HepG2 (cell line): Measurements from ENCODE around the gene ITGB3. TPM values are rescaled to one million over a fixed set of nuclear protein-coding genes. Genes with fewer than 3 reads are reported as not detected.

Experiments used
- ATAC-seq: fragments of 200-7000 bp; cut with Tn5 transposase; 3 replicates; pipeline ENCODE4 v1.9.1; 2020; ENCODE audit warnings: mild to moderate bottlenecking, moderate library complexity
- BruUV-seq: library from RNA; stranded (reverse); fragments of 400-500 nt; replicated peaks from 2 replicates; lab custom pipeline; 2021; lab: Mats Ljungman, UMichigan
- CTCF ChIA-PET: fragments of 300-600 bp; formaldehyde crosslinking; extraction: SDS; loops from one replicate; lab custom pipeline; 2021; ENCODE audit warnings: low total read pairs, inconsistent platforms, low intra/inter-chr PET ratio; lab: Yijun Ruan, JAX
- POLR2A ChIA-PET: fragments of 350-600 bp; sonication (Branson Sonifier 250); formaldehyde crosslinking; loops from one replicate; lab custom pipeline; 2020; ENCODE audit warnings: antibody characterized with exemption, inconsistent platforms; lab: Yijun Ruan, JAX
- DNase-seq: peaks from one replicate; pipeline ENCODE4 v3.0.0-alpha.2; 2015; ENCODE audit warnings: low spot score
- FAIRE-seq: peaks from 3 replicates; lab custom pipeline; 2011; peaks lifted over from hg19 to GRCh38; lab: Jason Lieb, UNC
- H2AFZ ChIP-seq: one replicate; pipeline ENCODE4 v1.6.1; 2011; ENCODE audit warnings: low read length, inconsistent platforms
- H3K27ac ChIP-seq: fragments of 300-600 bp; 3 replicates; pipeline ENCODE4 v1.8.0; 2011; ENCODE audit warnings: mixed run types, mild to moderate bottlenecking, mixed read lengths, low read length, inconsistent platforms; ENCODE audit not compliant: insufficient read depth; ENCODE audit errors: extremely low read length
- H3K27me3 ChIP-seq, 2 experiments: fragments of 200-600 bp in 1 of 2; 2 replicates in 1 of 2; 3 replicates in 1 of 2; pipeline versions ENCODE4 v1.6.0 to v1.8.0; 2011; ENCODE audit warnings: low read length in 2 of 2, mild to moderate bottlenecking in 2 of 2, moderate library complexity in 2 of 2, inconsistent platforms in 1 of 2; ENCODE audit not compliant: insufficient read depth in 2 of 2, control insufficient read depth in 1 of 2
- H3K36me3 ChIP-seq, 2 experiments: fragments of 200-600 bp in 1 of 2; replicated peaks in 1 of 2; 2 replicates in 1 of 2; 3 replicates in 1 of 2; pipeline versions ENCODE4 v1.5.1 to v1.8.0; 2011; ENCODE audit warnings: low read length in 2 of 2, inconsistent platforms in 1 of 2; ENCODE audit not compliant: insufficient read depth in 2 of 2, control insufficient read depth in 1 of 2
- H3K4me1 ChIP-seq: 2 replicates; pipeline ENCODE4 v1.5.1; 2012; ENCODE audit warnings: low read length, inconsistent platforms; ENCODE audit not compliant: insufficient read depth
- H3K4me2 ChIP-seq: 2 replicates; pipeline ENCODE4 v1.6.0; 2011; ENCODE audit warnings: low read depth, low read length, inconsistent platforms
- H3K4me3 ChIP-seq, 3 experiments: fragments of 200-600 bp in 1 of 3; sonication (generic), shearing (Covaris generic) in 1 of 3; replicated peaks in 1 of 3; 2 replicates each; pipeline ENCODE4 v1.5.1; 2011 to 2016; ENCODE audit warnings: low read length in 3 of 3, inconsistent platforms in 2 of 3, low read depth in 2 of 3, mild to moderate bottlenecking in 2 of 3, control low read depth in 1 of 3, mixed read lengths in 1 of 3; ENCODE audit not compliant: insufficient read depth in 1 of 3
- H3K79me2 ChIP-seq: one replicate; pipeline ENCODE4 v1.6.1; 2011; ENCODE audit warnings: low read length, inconsistent platforms; ENCODE audit not compliant: insufficient read depth
- H3K9ac ChIP-seq: 2 replicates; pipeline ENCODE4 v1.6.0; 2011; ENCODE audit warnings: mild to moderate bottlenecking, low read depth, low read length, inconsistent platforms; ENCODE audit not compliant: insufficient read depth
- H3K9me3 ChIP-seq: 2 replicates; pipeline ENCODE4 v1.5.1; 2012; ENCODE audit warnings: mild to moderate bottlenecking, low read length
- H4K20me1 ChIP-seq: 2 replicates; pipeline ENCODE4 v1.6.0; 2011; ENCODE audit warnings: inconsistent platforms, mild to moderate bottlenecking, low read length, moderate library complexity; ENCODE audit not compliant: insufficient read depth
- CAMTA2 ChIP-seq: sonication (generic); formaldehyde crosslinking; IDR thresholded peaks from 2 replicates; pipeline ENCODE4 v1.4.0; 2020; ENCODE audit warnings: mild to moderate bottlenecking, missing genetic modification reagents, borderline replicate concordance
- CEBPB ChIP-seq: IDR thresholded peaks from 2 replicates; pipeline ENCODE4 v1.6.1; 2011; ENCODE audit warnings: low read depth, low read length, improper control_type of control experiment, borderline replicate concordance
- HOXA5 ChIP-seq: sonication (generic); formaldehyde crosslinking; IDR thresholded peaks from 2 replicates; pipeline ENCODE4 v1.4.0; 2020; ENCODE audit warnings: missing genetic modification reagents
- JDP2 ChIP-seq: sonication (generic); formaldehyde crosslinking; IDR thresholded peaks from 2 replicates; pipeline ENCODE4 v1.8.1; 2022; ENCODE audit warnings: missing genetic modification reagents, borderline replicate concordance
- RBFOX2 ChIP-seq: fragments of 200-400 bp; formaldehyde crosslinking; IDR thresholded peaks from 2 replicates; pipeline ENCODE4 v1.6.1; 2017; ENCODE audit warnings: low read depth, mild to moderate bottlenecking, low read length
- RNF2 ChIP-seq: fragments of 450-650 bp; conservative IDR thresholded peaks from 2 replicates; pipeline ENCODE4 v1.6.1; 2016; ENCODE audit warnings: low read depth
- SIN3A ChIP-seq: IDR thresholded peaks from 2 replicates; pipeline ENCODE4 v1.6.1; 2011; ENCODE audit warnings: low read depth, mild to moderate bottlenecking, control low read depth, low read length, borderline replicate concordance
- ZNF746 ChIP-seq: sonication (generic); formaldehyde crosslinking; IDR thresholded peaks from 2 replicates; pipeline ENCODE4 v1.8.0; 2022; ENCODE audit warnings: mild to moderate bottlenecking, missing genetic modification reagents
- WGBS: methylation state at CpG from one replicate; pipeline ENCODE4 v1.1.6; 2017; ENCODE audit warnings: low lambda C conversion rate; 5-methylcytosine and 5-hydroxymethylcytosine counted together
- in situ Hi-C: cut with HindIII; loops from 2 replicates; pipeline ENCODE4 v1.10.0; 2017; ENCODE audit warnings: low pct_unique_long_range_greater_than_20kb; ENCODE audit not compliant: extremely low pct_ligation_motif_present
- intact Hi-C: fragments of 100-400 bp; cut with micrococcal nuclease; formaldehyde crosslinking; loops from one replicate; pipeline ENCODE4 v1.10.0; 2022; ENCODE audit not compliant: unreplicated experiment
- polyA plus RNA-seq, 8 experiments: library from polyadenylated mRNA; depleted of rRNA in 3 of 8; stranded (reverse) in 7 of 8; unstranded in 1 of 8; fragments of >200 nt; fragmentation: Illumina TruSeq in 4 of 8; extraction: Trizol in 4 of 8; gene quantifications; 2 replicates each; pipeline versions ENCODE4 v1.2.1 to v1.2.3, GENCODE V29; 2011 to 2016; ENCODE audit warnings: low read depth in 4 of 8, missing spikeins in 1 of 8, mixed read lengths in 1 of 8; ENCODE audit not compliant: insufficient read depth in 1 of 8
- total RNA-seq, 5 experiments: library from RNA; depleted of rRNA; stranded (reverse); fragments of >200 nt; fragmentation: Illumina TruSeq; extraction: Trizol; gene quantifications; 2 replicates each; pipeline ENCODE4 v1.2.3, GENCODE V29; 2016; ENCODE audit warnings: low read depth in 1 of 5
- TF ChIP-seq, protein P1 (sequence below): sonication (generic); formaldehyde crosslinking; IDR thresholded peaks from 2 replicates; pipeline ENCODE4 v1.9.0; 2021; ENCODE audit warnings: missing genetic modification reagents, mild to moderate bottlenecking, borderline replicate concordance
- TF ChIP-seq, protein P2 (sequence below): sonication (generic); formaldehyde crosslinking; IDR thresholded peaks from 2 replicates; pipeline ENCODE4 v1.8.1; 2023; ENCODE audit warnings: missing genetic modification reagents, inconsistent platforms, borderline replicate concordance
- TF ChIP-seq, protein P3 (sequence below), 2 experiments: sonication (generic) in 1 of 2; formaldehyde crosslinking in 1 of 2; IDR thresholded peaks; 2 replicates each; pipeline versions ENCODE4 v1.4.0 to v1.6.1; 2016 to 2020; ENCODE audit warnings: borderline replicate concordance in 1 of 2, low read depth in 1 of 2, mild to moderate bottlenecking in 1 of 2, missing genetic modification reagents in 1 of 2
- TF ChIP-seq, protein P4 (sequence below): sonication (generic); formaldehyde crosslinking; IDR thresholded peaks from 2 replicates; pipeline ENCODE4 v1.5.0; 2020; ENCODE audit warnings: mild to moderate bottlenecking, missing genetic modification reagents

Gene ITGB3
- total and polyA plus RNA-seq, 2 of the 13 experiments (the other 11 are each of a cell fraction or from before 2014, with no cell fraction given), result 0.09 to 0.31 TPM

DNA sequence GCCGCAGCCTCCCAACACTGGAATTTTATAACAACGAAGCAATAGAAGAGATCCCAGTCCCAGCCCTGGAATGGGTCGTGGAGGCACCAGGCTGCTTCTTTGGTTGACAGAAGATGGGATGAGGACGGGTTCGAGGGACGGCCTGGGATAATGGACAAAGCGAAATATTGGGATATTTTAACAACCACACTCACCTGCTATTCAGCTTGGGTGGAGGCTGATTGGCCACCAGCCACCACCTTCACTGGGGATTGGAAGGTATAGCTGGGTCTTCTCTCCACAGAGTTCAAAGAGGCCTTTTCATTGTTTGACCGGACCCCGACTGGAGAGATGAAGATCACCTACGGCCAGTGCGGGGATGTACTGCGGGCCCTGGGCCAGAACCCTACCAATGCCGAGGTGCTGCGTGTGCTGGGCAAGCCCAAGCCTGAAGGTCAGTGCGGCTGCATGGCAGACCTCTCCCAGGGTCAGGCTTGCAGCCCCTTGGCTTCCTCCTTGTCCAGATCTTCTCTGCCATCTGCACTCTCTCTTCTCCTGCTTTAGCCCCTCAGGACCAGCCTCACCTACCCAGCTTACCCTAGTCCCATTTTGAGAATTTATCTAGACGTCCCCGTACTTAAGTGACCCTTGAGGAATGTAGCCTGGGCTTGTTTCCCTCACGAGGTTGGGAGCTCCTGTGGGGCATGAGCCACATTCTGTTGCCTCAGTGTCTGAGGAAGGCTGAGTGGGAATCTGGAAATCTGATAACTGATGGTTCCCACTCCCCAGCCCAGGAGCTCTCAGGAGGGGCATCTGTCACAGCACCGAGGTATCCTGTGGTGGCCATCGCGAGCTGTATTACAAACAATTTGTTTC is 33.8 kb upstream of the ITGB3 start:
- no peaks in the 10 kb centered on the region for H3K79me2 ChIP-seq
- 56% methylated on average over 20 of the region's 21 CpGs for WGBS
- ATAC-seq (no peak), DNase-seq (no peak), FAIRE-seq (no peak)
- no peaks in the 10 kb centered on the region for H3K36me3 ChIP-seq
- peaks cover 7 to 32% of the 10 kb centered on the region in 2 experiments; a peak in 3 of 5 replicates for H3K27me3 ChIP-seq
- no peak overlapping the region for H3K9ac ChIP-seq
- CTCF ChIA-PET, result no interaction called here
- H3K4me2 ChIP-seq, result no peak overlapping the region
- intact Hi-C loops (loop anchor here (10.0 kb wide), 1 partner anchor 395 kb away; no protein-coding TSS in a partner anchor), in situ Hi-C loops (no loop called here)
- H2AFZ ChIP-seq, result no peak overlapping the region
- no peak overlapping the region for H3K4me3 ChIP-seq
- H3K27ac ChIP-seq, result no peak overlapping the region
- peaks cover 9% of the 10 kb centered on the region; the same call in 1 of the 2 replicates for H3K9me3 ChIP-seq
- peaks cover 12% of the 10 kb centered on the region for H3K4me1 ChIP-seq
- BruUV-seq, result no TSS peak
- POLR2A ChIA-PET, result interaction anchor here (1.5 kb wide), 1 partner anchor 19 kb away, joined by 4 read pairs; no protein-coding TSS in a partner anchor
- H4K20me1 ChIP-seq, result no peaks in the 10 kb centered on the region
- TF ChIP-seq JDP2 (CRISPR knock-in tag) (no peak), CAMTA2 (CRISPR knock-in tag) (no peak), CEBPB (no peak), SIN3A (no peak), ZNF746 (CRISPR knock-in tag) (no peak), HOXA5 (CRISPR knock-in tag) (no peak), RBFOX2 (no peak), RNF2 (no peak)
- TF ChIP-seq, protein P1, sequence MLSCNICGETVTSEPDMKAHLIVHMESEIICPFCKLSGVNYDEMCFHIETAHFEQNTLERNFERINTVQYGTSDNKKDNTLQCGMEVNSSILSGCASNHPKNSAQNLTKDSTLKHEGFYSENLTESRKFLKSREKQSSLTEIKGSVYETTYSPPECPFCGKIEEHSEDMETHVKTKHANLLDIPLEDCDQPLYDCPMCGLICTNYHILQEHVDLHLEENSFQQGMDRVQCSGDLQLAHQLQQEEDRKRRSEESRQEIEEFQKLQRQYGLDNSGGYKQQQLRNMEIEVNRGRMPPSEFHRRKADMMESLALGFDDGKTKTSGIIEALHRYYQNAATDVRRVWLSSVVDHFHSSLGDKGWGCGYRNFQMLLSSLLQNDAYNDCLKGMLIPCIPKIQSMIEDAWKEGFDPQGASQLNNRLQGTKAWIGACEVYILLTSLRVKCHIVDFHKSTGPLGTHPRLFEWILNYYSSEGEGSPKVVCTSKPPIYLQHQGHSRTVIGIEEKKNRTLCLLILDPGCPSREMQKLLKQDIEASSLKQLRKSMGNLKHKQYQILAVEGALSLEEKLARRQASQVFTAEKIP (CRISPR knock-in tag), result no peak
- TF ChIP-seq, protein P2, sequence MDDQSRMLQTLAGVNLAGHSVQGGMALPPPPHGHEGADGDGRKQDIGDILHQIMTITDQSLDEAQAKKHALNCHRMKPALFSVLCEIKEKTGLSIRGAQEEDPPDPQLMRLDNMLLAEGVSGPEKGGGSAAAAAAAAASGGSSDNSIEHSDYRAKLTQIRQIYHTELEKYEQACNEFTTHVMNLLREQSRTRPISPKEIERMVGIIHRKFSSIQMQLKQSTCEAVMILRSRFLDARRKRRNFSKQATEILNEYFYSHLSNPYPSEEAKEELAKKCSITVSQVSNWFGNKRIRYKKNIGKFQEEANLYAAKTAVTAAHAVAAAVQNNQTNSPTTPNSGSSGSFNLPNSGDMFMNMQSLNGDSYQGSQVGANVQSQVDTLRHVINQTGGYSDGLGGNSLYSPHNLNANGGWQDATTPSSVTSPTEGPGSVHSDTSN, result no peak
- TF ChIP-seq, protein P3, sequence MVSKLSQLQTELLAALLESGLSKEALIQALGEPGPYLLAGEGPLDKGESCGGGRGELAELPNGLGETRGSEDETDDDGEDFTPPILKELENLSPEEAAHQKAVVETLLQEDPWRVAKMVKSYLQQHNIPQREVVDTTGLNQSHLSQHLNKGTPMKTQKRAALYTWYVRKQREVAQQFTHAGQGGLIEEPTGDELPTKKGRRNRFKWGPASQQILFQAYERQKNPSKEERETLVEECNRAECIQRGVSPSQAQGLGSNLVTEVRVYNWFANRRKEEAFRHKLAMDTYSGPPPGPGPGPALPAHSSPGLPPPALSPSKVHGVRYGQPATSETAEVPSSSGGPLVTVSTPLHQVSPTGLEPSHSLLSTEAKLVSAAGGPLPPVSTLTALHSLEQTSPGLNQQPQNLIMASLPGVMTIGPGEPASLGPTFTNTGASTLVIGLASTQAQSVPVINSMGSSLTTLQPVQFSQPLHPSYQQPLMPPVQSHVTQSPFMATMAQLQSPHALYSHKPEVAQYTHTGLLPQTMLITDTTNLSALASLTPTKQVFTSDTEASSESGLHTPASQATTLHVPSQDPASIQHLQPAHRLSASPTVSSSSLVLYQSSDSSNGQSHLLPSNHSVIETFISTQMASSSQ (IDR thresholded peaks at IDR 0.05; ENCODE audit: low read depth), result no peak
- TF ChIP-seq, protein P3 (CRISPR knock-in tag; IDR thresholded peaks at IDR 0.05; ENCODE audit: borderline replicate concordance), result no peak
- TF ChIP-seq, protein P4, sequence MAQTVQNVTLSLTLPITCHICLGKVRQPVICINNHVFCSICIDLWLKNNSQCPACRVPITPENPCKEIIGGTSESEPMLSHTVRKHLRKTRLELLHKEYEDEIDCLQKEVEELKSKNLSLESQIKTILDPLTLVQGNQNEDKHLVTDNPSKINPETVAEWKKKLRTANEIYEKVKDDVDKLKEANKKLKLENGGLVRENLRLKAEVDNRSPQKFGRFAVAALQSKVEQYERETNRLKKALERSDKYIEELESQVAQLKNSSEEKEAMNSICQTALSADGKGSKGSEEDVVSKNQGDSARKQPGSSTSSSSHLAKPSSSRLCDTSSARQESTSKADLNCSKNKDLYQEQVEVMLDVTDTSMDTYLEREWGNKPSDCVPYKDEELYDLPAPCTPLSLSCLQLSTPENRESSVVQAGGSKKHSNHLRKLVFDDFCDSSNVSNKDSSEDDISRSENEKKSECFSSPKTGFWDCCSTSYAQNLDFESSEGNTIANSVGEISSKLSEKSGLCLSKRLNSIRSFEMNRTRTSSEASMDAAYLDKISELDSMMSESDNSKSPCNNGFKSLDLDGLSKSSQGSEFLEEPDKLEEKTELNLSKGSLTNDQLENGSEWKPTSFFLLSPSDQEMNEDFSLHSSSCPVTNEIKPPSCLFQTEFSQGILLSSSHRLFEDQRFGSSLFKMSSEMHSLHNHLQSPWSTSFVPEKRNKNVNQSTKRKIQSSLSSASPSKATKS (CRISPR knock-in tag), result no peak
